NCI-H2196 treated with DMSO at 0.1 percent for 48 hours (cell line): ENCODE results near the gene PTPRN2.
"Not testable (repeated sequence)": the region's sequence is repeated elsewhere in the genome, so short reads cannot be mapped to it uniquely, and the experiment has no call there.

Experiments used
- DNase-seq: peaks from one replicate; lab custom pipeline; 2025; ENCODE audit not compliant: unreplicated experiment; lab: John Stamatoyannopoulos, UW

Gene PTPRN2

DNA sequence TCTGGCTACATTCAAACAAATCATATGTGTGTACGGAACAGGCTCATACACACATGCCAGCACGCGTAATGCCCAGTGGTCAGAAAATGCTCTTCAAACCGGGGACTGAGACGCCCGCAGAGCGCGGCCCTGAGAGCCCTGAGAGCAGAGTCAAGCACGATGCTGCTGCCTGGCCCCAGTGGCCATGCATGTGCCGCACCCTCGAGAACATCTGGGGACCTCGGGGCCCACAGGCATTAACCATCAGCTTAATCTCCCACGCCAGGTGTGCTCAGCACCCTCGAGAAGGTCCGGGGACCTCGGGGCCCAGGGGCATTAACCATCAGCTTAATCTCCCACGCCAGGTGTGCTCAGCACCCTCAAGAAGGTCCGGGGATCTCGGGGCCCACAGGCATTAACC, 163.1 kb downstream of the PTPRN2 start:
- no peak for DNase-seq

DNA sequence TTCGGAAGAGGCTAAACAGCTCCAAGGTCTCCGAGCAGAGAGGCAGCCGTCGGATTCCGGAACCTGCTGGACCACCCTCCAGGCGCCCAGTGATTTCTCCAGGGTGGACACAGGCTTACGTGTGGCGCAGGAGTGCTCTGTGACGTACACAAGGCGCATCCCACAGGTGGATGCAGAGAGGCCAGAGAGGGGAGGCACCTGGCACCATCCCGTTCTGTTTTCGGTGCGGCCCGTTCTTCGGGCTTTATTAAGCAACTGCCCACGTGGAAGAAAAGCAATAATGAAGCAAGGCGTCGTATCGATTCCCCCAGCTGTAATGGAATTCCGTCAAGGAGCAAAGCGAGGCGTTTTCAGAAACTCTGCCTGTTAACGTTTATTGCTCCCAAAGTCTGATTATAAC, 163.6 kb downstream of the PTPRN2 start:
- DNase-seq: no peak

DNA sequence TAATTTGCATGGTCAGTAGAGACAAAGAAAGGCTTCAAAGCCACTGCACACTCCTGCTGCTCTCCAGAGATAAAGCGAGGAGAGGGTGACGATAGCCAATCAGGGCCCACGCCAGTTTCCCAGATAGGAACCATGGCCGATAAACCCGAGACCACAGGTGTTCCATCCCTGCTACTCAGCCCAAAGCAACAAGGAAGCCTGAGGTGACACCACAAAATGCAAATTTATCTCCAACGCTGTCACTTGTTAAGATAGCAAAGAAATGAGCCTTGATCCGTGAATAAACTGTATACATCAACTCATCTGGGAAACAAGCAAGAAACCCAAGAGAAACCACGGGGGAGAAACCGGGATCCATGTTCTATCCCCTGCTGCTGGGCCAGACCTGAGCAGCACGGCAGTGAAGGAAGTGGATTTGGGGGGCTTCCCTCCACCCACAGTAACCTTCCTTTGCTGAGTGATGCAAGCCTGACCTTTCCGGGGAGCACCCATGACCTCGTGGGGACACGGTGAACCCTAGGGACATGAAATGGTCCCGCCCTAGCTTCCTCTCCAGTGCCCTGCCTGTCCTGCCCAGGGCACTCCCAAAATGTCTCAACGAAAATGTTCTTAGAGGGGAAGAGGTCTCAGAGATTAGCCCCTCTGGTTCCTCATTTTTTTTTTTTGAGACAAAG, 164.6 kb downstream of the PTPRN2 start:
- no peak for DNase-seq

GRCh38 chr7:158422196-158422886, 165.3 kb downstream of the PTPRN2 start:
- DNase-seq: no peak

DNA sequence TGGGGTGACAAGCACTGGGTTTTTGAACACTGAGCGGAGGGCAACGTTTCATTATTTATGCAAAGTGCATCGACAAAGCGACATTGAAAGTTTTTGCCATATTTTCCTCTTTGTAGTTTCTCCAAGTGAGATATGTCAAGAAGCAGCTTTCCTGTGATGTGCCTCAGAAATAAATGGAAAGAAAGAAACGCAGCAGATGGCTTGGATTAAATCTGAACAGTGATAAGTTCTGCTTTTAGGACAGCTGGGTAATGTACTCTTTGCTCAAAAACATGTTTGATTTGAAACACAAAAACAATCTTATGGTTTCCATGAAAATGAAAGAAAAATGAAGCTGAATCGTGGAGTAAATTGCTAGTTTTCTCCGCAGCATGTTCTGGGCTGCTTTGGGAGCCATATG, 166.3 kb downstream of the PTPRN2 start:
- no peak for DNase-seq

DNA sequence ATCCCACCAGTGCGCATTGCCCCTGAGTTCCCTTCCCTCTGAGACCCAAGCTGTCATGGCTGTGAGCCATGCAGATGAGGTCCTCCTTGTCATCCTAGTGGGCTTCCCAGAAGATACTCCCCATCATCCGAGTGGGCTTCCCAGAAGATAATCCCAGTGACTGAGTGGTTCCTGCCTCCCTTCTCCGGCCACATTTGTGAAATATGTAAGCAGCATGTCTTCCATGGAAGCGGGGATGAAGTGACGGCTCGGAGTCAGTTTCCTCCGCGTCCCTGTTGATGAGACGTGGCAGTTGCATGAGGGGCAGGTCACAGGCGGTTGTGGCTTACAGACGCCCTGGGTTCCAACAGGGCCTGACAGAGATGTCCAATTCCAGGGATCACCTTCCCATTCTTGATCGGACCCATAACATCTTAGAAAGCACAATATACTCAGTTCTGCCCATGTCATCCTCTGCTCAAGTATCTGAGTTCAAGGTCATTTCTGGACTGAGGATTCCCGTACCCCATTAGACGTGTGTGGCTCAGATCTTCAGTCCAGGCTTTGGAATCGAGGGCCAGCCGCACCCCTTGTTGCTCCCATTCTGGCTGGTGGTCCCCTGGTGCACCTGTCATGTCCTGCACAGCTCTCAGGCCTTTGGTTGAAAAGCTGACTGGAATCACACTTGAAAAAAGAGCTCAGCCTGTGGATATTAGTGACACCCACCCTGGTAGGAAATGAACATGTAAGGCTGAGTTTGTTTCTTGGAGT, 166.9 kb downstream of the PTPRN2 start:
- DNase-seq: no peak

DNA sequence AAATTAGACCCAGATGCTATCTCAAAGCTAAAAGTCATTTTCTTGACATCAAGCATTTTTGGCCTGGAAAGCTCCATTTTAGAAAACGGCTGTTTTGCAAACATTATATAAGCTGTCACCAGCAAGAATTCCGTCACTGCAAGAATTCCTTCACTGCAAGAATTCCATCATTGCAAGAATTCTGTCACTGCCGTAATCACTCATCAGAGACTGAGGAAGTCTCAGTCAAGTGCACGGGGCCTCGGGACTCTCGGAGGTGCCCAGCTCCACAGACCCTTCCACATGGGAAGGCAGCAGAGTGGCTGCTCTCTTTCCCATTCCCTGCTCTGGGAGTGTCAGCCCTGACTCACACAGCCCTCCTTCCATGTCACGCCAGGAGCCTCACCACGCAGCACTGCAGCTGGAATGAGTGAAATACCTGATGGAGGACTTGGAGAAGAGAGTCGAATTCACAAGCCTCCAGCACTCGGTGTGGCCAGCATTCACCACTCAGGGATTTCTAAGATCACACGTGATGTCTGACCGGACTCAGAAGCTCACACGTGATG, 168.3 kb downstream of the PTPRN2 start:
- no peak for DNase-seq

DNA sequence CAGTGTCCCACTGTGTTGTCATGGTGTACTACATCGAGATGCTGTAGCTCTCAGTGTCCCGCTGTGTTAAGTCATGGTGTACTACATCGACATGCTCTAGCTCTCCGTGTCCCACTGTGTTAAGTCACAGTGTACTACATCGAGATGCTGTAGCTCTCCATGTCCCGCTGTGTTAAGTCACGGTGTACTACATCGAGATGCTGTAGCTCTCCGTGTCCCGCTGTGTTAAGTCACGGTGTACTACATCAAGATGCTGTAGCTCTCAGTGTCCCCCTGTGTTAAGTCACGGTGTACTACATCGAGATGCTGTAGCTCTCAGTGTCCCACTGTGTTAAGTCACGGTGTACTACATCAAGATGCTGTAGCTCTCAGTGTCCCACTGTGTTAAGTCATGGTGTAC, 169.2 kb downstream of the PTPRN2 start:
- not testable (repeated sequence) for DNase-seq

DNA sequence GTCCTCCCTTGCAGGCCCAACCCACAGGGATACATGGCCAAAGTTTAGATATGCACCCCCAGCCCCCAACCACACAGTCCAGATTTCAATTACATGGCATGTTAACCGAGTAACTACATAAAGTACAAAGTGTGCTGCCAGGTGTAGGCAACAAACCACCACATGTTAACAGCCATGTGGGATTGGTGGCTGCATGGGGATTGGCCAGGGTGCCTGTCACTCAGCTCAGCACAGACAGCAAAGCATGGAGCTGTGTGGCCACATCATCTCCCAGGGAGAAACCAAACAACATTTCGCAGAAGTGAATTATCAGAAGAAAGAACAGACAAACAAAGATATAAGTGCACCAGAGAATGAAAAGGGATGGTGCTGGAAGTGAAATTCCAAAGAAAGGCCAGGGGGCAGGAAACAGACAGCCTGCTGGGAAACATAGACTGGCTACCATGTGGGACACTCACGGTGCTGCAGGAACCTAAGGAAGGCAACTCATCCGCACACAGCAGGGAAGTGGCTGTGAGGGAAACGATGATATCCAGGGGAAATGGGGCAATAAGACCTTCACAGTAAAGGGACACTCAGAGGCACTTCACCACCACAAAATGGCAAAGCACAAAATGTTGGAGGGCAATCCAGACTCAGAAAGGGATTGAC, 171.2 kb downstream of the PTPRN2 start:
- DNase-seq: no peak

- DNase-seq: no peak
Observed at GRCh38 chr7:158415316-158415715, 172.3 kb downstream of the PTPRN2 start.

- DNase-seq: no peak
Observed at GRCh38 chr7:158414486-158414961, 173.1 kb downstream of the PTPRN2 start.

- no peak for DNase-seq
Observed at GRCh38 chr7:158414002-158414401, 173.6 kb downstream of the PTPRN2 start.

DNA sequence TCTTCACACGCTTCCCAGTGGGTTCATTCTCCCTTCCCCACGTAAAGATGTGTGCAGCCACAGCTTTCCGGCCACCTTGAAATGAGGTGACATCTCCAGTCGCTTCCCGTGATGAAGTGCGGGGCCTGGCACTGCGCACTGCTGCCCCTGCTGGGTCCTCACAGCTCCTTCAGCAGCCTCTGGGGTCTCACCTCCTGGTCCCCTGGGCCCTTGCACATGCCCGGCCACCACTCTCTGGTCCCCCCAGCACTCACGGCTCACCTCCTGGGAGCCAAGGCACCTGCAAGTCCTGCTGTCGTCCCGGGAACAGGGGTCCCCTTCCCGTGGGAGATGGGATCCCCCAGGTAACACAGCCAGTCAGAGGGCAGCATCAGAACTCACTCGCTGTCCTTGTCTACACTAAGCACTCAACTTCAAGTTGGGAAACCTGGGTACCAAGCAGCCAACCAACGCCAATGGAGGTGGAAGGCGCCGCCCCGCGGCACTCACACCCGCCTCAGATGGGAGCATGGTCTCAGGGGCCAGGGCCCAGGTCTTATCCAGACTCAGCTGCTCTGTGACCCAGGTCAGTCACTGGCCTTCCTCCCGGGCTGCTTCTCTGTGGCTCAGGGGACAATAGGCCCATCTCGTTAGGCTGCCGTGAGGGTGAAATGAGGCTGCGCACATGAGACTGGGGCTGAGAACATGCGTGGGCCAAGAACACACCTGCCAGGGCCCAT, 176.2 kb downstream of the PTPRN2 start:
- no peak for DNase-seq

- DNase-seq: no peak
Observed at GRCh38 chr7:158410720-158411119, 176.9 kb downstream of the PTPRN2 start.

GRCh38 chr7:158409816-158410330, 177.8 kb downstream of the PTPRN2 start:
- DNase-seq: no peak

DNA sequence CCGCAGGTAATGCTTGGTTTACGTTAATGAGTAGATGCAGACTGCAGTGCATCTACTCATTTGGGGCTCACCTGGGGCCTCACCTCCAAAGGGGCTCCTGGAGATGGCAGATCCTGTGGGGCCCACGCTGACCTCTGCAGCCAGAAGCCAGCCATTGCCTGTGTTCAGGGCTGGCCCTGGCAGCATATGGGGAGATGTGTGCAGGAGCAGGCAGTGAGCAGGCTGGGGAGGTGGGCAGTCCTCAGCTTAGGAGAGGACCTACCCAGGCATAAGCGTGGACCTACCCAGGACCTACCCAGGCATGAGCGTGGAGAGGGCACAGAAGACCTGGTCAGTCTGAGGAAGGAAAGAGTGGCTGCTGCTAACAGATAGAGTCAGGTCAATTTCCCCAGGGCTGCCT, 178.5 kb downstream of the PTPRN2 start:
- DNase-seq: no peak

DNA sequence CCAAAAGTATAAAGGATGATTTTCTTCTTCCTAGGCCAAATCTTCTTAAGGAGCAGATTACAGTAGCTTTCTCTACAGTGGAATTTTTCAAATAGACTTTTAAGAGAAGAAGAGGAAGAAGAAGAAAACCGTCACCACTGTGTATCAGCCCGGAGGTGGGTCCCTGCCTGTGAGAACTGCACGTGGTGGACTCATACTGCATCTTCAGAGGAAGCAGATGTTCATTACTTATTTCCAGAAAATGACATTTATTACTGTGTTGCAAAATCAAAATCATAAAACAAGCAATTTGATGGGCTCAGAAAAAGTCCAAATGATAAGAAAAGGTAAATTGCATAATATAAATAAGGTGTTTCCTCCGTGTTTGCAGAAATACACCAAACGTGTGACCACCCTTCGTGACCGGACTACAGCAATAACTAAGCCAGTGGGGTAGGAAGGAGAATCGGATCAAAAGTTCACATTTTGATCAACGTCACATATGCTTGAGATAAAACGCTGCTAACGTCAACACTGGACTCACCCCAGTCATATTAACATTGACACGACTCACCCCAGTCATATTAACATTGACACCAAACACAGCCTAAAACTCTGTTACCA, 179.2 kb downstream of the PTPRN2 start:
- no peak for DNase-seq

GRCh38 chr7:158407581-158408317, 179.9 kb downstream of the PTPRN2 start:
- no peak for DNase-seq

DNA sequence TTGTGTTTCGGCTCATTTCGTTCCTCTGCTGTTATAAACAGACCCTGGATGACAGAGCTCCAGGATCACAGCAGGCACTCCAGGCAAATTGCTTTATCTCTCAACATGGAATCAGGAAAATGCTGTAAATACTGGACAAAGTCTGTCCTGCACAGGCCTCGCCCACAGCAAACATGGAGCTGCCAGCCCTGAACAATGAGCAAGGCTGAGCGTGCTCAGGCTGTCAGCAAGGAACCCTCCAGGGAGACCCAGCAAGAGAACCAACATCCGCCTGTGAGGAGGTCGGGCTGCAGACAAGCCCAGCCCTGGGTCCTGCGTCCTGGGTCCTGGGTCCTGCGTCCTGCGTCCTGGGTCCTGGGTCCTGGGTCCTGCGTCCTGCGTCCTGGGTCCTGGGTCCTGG, 180.8 kb downstream of the PTPRN2 start:
- DNase-seq: no peak
